ENCODE results near the gene MAMDC2.

DNA sequence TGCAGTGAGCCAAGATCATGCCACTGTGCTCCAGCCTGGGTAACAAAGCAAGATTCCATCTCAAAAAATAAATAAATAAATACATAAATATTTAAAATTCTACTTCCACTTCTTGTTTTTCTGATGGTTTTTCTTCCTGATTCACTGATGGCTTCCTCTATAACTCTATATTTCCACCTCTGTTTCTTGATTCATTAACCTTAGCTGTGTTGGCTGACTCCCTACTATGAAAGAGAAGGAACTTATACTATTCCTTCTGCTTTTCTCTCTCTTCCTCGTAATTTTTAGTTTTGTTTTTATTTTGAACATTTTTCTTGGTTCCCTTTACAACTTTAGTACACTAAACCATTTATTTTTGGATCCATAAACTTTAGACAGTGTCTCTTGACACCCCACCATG, 103.5 kb downstream of the MAMDC2 start:
- TF ChIP-seq POLR2AphosphoS5 (IDR thresholded peaks at IDR 0.05; ENCODE audit: low read depth, low read length), result no peak
- no peak for TF ChIP-seq SIN3A (IDR thresholded peaks at IDR 0.05; ENCODE audit: borderline replicate concordance, insufficient read depth, low read length)
- TF ChIP-seq, protein P1, sequence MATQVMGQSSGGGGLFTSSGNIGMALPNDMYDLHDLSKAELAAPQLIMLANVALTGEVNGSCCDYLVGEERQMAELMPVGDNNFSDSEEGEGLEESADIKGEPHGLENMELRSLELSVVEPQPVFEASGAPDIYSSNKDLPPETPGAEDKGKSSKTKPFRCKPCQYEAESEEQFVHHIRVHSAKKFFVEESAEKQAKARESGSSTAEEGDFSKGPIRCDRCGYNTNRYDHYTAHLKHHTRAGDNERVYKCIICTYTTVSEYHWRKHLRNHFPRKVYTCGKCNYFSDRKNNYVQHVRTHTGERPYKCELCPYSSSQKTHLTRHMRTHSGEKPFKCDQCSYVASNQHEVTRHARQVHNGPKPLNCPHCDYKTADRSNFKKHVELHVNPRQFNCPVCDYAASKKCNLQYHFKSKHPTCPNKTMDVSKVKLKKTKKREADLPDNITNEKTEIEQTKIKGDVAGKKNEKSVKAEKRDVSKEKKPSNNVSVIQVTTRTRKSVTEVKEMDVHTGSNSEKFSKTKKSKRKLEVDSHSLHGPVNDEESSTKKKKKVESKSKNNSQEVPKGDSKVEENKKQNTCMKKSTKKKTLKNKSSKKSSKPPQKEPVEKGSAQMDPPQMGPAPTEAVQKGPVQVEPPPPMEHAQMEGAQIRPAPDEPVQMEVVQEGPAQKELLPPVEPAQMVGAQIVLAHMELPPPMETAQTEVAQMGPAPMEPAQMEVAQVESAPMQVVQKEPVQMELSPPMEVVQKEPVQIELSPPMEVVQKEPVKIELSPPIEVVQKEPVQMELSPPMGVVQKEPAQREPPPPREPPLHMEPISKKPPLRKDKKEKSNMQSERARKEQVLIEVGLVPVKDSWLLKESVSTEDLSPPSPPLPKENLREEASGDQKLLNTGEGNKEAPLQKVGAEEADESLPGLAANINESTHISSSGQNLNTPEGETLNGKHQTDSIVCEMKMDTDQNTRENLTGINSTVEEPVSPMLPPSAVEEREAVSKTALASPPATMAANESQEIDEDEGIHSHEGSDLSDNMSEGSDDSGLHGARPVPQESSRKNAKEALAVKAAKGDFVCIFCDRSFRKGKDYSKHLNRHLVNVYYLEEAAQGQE (IDR thresholded peaks at IDR 0.05; ENCODE audit: insufficient read depth in 1 of 2, low read depth in 2 of 2, low read length in 2 of 2), result no peak
- no peak for TF ChIP-seq TAF1 (IDR thresholded peaks at IDR 0.05; ENCODE audit: borderline replicate concordance, insufficient read depth, low read length)

Data from PFSK-1 (cell line).